GM18951 (cell line): ENCODE data around the gene OTOF.
A peak's percentile ranks its signal among the peaks of the same experiment; 100 is the strongest.

Experiments
- POLR2A ChIP-seq: IDR thresholded peaks from 4 replicates; pipeline ENCODE4 v1.6.1; 2011; ENCODE audit warnings: mild to moderate bottlenecking; ENCODE audit not compliant: insufficient read length, insufficient read depth; ENCODE audit errors: extremely low read depth
- in situ Hi-C: fragments of 300-500 bp; cut with MboI; formaldehyde crosslinking; loops from one replicate; pipeline ENCODE4 v1.12.0; 2022; ENCODE audit warnings: low sequenced_read_pairs, mixed read lengths, inconsistent platforms; ENCODE audit not compliant: unreplicated experiment

The OTOF gene

DNA sequence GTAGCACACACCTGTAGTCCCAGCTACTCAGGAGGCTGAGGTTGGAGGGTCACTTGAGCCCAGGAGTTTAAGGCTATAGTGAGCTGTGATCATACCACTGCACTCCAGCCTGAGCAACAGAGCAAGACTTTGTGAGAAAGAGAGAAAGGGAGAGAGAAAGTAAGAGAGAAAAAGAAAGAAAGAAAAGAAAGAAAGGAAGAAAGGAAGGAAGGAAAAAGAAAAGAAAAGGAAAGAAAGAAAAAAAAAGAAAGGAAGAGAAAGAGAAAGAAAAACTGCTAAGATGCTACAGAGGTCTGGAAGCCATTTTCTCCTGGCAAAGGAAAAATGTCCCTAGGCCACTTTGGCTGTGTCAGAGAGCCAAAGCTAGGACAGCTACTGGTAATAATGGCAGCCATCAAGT, 45.6 kb downstream of the OTOF start:
- TF ChIP-seq POLR2A, result no peak
- in situ Hi-C loops, result no loop called here

DNA sequence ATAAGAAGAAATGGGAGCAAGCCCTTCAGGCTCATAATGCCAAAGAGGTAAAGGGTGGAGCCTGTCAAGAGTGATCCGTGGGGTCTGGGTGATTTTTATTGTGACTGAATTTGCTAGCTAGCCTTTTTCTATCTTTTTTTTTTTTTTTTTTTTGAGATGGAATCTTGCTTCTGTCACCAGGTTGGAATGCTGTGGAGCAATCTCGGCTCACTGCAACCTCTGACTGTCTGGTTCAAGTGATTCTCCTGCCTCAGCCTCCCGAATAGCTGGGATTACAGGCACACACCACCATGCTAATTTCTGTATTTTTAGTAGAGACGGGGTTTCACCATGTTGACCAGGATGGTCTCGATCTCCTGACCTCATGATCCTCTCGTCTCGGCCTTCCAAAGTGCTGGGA, 47.1 kb downstream of the OTOF start:
- no peak for TF ChIP-seq POLR2A
- in situ Hi-C loops, result no loop called here

DNA sequence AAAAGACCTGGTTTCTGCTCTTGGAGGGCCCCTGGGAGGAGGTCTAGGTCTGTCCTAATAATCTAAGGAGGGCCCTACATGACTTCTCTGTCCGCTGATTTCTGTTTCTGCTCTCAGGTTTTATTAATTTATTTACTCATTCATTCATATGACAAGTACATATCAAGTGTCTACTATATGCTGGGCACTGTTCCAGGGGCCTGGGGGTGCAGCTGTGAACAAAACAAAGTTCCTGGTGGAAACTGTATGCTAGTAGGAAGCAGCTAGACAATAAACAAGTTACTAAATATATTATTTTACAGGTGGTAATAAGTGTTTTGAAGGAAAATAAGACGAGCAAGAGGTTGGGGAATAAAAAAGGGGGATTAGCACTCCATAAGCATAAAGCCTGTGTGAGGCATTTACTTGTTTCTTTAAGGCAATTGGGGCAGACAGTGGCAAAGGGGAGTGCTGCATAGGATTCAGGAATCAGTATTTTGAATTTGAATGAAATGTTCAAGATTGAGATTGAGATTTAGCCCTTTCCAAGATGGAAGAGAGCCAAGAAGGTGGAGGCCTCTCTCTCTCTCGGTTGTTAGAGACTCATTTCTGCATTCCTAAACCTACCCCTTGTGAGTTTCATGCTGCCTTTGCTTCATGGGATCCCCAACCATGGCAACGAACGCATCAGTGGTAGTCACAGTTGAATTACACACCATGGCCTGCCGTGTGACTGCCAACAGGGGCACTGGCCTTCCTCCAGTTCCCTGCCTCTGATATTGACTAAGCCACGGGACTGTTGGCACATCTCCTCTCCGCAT, 47.9 kb downstream of the OTOF start:
- no peak for TF ChIP-seq POLR2A
- in situ Hi-C loops, result no loop called here

DNA sequence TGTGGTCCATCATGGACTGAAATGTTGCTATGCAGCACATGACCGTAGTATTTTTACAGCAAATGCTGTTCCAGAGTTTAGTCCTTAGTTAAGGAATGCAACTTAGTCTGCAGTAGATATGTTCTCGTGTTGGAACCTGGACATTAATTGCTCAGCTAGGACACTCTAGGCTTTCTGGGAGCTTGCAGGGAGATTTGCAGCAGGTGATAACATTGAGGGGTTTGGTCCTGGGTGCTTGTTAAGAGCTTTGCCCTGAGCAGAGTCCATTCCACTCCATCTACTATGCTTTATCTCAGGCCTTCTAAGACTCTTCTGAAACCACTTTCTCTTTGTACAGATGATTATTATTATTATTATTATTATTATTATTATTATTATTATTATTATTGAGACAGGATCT, 49.1 kb downstream of the OTOF start:
- in situ Hi-C loops, result no loop called here
- no peak for TF ChIP-seq POLR2A

DNA sequence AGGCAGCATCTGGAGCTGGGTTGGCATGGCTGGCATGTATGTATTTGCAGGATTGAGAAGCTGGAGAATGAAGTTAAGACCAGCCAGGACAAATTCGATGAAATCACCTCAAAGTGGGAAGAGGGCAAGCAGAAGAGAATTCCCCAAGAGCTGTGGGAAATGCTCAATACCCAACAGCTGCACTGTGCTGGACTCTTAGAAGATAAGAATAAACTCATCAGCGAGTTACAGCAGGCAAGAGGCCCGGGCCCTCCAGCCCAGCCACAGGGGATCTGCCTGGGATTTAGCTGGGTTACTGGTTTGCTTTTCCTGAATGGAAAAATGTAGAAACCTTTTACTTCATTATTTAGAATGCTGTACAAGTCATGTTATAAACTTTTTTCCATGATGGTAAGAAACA, 53.7 kb downstream of the OTOF start:
- no peak for TF ChIP-seq POLR2A
- in situ Hi-C loops, result no loop called here

DNA sequence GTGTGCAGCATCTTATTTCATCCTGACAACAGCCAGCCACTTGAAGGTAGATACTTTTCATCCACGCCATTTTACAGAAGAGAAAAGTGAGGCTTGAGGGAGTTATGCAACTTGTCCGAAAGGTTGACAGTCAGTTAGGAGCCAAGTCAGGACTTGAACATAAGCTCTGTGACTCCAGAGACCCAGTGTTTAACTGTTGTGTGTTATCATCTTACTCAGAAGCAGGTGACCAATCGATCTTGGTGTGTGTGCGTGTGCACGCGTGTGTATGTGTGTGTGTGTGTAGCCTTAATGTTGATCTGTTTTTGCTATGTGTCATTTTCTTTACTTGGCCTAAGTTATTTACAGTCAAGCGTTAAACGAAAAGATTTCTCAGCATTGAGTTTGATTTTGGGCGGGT, 54.2 kb downstream of the OTOF start:
- in situ Hi-C loops, result no loop called here
- no peak for TF ChIP-seq POLR2A

DNA sequence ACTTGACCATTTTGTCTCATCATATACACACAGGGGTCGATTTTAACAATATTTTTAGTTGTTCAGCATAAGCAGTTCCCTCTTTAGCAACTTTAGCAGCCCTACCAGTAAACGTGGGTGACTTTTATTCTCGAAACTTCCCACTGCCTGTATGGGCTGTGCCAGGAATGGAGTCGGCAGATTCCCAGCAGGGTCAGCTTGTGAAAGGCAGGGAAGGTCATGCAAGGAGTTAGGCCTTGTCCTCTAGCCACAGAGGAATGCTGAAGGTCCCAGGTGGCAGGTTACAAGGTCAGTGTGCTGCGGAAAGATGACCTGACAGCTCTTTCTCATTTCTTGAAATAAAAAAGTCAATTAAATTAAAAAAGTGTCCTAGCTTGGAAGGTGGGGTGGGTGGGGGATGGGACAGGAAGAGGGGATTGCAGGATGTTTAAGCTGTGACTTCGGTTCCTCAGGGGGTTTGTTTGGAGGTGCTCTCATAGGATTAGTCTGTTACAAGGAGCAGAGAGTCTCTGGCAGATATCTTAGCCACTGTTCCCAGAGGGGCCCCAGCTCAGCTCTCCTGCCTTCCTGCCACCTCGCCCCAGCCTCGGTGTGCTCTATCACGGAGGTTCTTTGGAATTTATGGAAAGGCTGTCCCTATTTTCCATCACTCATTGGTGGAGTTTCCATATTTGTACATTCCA, 54.8 kb downstream of the OTOF start:
- TF ChIP-seq POLR2A, result no peak
- in situ Hi-C loops, result no loop called here

DNA sequence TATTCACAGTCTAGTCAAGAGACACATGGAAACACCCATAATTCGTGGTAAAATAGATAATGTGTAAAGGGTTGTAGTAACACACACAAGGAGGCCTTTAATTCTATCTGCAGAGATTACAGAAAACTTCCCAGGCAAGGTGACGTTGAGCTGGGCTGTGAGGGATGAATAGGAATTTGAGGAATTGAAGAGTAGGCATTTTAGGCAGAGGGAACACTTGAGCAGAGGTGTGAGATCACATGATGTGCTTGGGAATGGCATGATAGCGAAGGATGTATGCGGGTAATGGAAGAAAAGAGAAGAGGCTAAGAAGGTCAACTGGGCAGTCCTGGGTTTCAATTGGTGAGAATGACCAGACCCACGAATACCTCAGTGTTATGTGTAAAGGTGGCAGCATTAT, 56.0 kb downstream of the OTOF start:
- TF ChIP-seq POLR2A, result no peak
- in situ Hi-C loops, result no loop called here

DNA sequence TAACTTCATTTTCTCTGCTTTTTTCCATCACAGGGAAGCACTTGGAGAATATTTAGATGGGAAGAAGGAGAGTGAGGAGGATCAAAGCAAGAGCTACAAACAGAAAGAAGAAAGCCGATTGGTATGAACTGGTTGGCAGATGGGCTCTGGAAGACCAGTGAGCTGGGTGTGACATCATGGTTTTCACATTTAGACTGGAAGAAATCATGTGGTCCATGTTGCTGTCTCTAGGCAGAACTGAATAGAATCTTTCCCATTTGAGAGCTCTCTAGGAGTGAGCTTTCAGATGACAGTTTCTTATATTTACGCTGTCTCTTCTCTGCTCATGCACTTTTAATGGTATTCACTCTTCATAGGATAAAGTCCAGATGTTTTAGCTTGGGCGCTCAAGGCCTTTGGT, 63.6 kb downstream of the OTOF start:
- in situ Hi-C loops, result no loop called here
- TF ChIP-seq POLR2A, result no peak

DNA sequence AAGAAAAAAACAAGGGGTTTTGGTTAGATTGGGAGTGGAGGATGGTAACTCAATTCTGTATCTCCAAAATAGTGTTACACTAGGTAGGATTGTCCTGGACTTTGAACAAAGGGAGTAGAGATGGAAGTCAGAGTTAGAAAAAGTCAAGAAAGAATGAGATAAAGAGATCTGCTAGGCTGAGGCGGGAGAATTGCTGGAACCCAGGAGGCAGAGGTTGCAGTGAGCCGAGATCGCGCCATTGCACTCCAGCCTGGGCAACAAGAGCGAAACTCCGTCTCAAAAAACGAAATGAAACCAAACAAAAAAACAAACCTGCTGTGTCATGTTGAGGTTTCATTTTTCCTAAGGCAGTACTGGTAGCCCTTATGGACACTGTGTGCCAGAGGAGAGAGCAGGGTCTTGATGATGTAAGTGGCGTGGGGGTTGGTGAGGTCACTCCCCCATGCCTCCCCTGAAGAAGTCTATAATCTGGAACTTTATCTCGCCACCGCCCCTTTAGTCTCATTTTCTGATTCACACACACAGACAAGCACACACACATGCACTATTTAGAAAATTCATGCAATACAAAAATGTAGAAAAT, 65.7 kb downstream of the OTOF start:
- in situ Hi-C loops, result no loop called here
- TF ChIP-seq POLR2A, result peak; percentile 35

DNA sequence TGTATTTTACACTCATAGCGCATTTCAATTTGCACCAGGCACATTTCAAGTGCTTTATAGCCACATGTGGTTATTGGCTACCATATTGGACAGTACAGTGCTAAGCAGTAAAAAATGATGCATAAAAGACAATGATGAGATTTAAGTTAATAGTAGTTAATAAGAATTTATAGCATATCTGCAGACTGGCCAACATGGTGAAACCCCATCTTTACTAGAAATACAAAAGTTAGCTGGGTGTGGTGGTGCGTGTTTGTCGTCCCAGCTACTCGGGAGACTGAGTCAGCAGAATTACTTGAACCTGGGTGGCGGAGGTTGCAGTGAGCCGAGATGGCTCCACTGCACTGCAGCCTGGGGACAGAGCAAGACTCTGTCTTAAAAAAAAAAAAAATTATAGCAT, 66.5 kb downstream of the OTOF start:
- in situ Hi-C loops, result no loop called here
- no peak for TF ChIP-seq POLR2A

DNA sequence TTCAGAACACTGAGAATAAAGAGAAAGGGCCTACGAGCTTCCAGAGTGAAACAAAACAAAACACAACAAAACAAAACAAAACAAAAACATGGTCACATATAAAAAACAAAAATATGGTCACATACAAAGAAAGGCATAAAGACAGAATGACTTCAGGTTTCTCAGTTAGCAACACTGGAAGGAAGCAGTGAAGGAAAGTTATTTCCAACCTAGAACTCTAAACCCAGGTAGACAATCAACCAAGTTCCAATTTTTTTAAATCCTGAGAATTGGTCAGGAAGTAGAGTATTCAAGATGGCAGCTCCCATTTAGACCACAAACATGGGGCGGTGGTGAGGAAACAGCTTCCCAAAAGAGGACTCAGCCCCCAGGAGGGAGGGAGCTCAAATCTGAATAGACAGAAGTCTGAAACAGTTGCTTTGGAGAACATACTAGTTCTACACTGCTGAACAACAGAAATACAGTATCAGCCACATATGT, 67.1 kb downstream of the OTOF start:
- no peak for TF ChIP-seq POLR2A

DNA sequence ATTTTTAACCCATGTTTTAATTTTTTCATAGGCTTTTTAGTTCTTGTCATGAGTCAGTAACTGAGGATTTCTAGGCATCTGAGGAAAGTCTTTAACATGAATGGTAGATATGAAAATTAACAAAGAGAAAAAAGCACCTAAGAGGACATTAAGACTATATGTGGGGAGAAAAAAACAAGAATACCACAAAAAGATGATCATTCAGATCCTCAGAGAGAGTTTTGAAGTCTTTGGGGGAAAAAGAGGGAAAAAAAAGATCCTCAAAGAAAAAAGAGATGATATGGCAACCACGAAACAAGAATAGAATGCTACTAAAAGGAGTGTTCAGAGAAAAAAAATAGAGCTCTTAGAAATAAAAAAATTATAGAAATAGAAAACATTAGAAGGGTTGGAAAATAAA, 68.1 kb downstream of the OTOF start:
- in situ Hi-C loops, result no loop called here
- TF ChIP-seq POLR2A, result no peak

More for the DNA sequence above, 67.1 kb downstream of the OTOF start:
- in situ Hi-C loops, result no loop called here

DNA sequence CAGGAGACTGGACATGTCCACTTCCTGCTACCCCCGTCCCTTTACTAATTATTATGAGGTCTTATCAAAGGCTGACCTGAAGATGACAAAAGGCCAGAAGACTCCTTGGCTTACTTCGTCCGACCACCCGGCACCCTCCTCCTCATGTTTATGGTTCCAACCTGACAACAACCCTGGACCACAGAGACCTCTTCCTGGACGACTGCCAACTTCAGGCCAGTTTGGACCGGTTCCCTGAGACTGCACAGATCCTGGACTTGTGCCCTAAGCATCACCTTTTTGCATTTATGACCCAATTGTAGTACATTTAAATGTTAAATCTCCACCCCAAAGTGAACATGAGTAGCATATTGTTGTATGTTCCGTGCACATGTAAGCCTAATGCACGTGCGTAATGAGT, 70.4 kb downstream of the OTOF start:
- in situ Hi-C loops, result no loop called here
- no peak for TF ChIP-seq POLR2A
